GM23248 (cell line): ENCODE results near the gene TEX26. TPM values are rescaled to one million over a fixed set of nuclear protein-coding genes. Genes with fewer than 3 reads are reported as not detected.
A peak's percentile ranks its signal among the peaks of the same experiment; 100 is the strongest.
"Not testable (repeated sequence)": the region's sequence is repeated elsewhere in the genome, so short reads cannot be mapped to it uniquely, and the experiment has no call there.

ENCODE experiments used
- DNase-seq: peaks from one replicate; pipeline ENCODE4 v3.0.0-alpha.2; 2015
- H2AFZ ChIP-seq: fragments of 200-600 bp; sonication (generic); 2 replicates; pipeline ENCODE4 v1.6.1; 2016; ENCODE audit warnings: antibody characterized with exemption
- H3F3A ChIP-seq: fragments of 200-600 bp; sonication (generic); 2 replicates; pipeline ENCODE4 v1.6.1; 2016; ENCODE audit warnings: mild to moderate bottlenecking, antibody characterized with exemption, mixed run types; ENCODE audit not compliant: insufficient read depth
- H3K27ac ChIP-seq: fragments of 200-600 bp; sonication (generic); 2 replicates; pipeline ENCODE4 v1.5.1; 2016; ENCODE audit warnings: mild to moderate bottlenecking
- H3K27me3 ChIP-seq: fragments of 200-600 bp; sonication (generic); replicated peaks from 2 replicates; pipeline ENCODE4 v1.6.1; 2016; ENCODE audit warnings: mild to moderate bottlenecking; ENCODE audit not compliant: insufficient read depth
- H3K36me3 ChIP-seq: fragments of 200-600 bp; sonication (generic); 2 replicates; pipeline ENCODE4 v1.6.1; 2016; ENCODE audit warnings: low read depth, mild to moderate bottlenecking
- H3K4me1 ChIP-seq: fragments of 200-600 bp; sonication (generic); 2 replicates; pipeline ENCODE4 v1.6.1; 2016; ENCODE audit warnings: mild to moderate bottlenecking; ENCODE audit not compliant: insufficient read depth
- H3K4me2 ChIP-seq: fragments of 200-600 bp; sonication (generic); one replicate; pipeline ENCODE4 v1.6.1; 2016; ENCODE audit warnings: mild to moderate bottlenecking; ENCODE audit not compliant: unreplicated experiment
- H3K4me3 ChIP-seq: fragments of 200-600 bp; sonication (generic); 2 replicates; pipeline ENCODE4 v1.5.1; 2016; ENCODE audit warnings: mild to moderate bottlenecking
- H3K79me2 ChIP-seq: fragments of 200-600 bp; sonication (generic); 2 replicates; pipeline ENCODE4 v1.6.1; 2016; ENCODE audit warnings: mild to moderate bottlenecking; ENCODE audit not compliant: insufficient read depth
- H3K9ac ChIP-seq: fragments of 200-600 bp; sonication (generic); 2 replicates; pipeline ENCODE4 v1.6.1; 2016; ENCODE audit warnings: mild to moderate bottlenecking
- H3K9me2 ChIP-seq: fragments of 200-600 bp; sonication (generic); 2 replicates; pipeline ENCODE4 v1.6.1; 2016; ENCODE audit warnings: mixed run types, mild to moderate bottlenecking, moderate library complexity; ENCODE audit not compliant: insufficient read depth
- H3K9me3 ChIP-seq: fragments of 200-600 bp; sonication (generic); one replicate; pipeline ENCODE4 v1.6.1; 2017; ENCODE audit warnings: low read depth
- H4K20me1 ChIP-seq: fragments of 200-600 bp; sonication (generic); 2 replicates; pipeline ENCODE4 v1.6.0; 2016; ENCODE audit not compliant: insufficient read depth
- EZH2 ChIP-seq: fragments of 200-600 bp; sonication (generic); IDR thresholded peaks from 2 replicates; pipeline ENCODE4 v1.6.1; 2018; ENCODE audit warnings: antibody characterized with exemption, mild to moderate bottlenecking; ENCODE audit not compliant: insufficient read depth, poor library complexity, severe bottlenecking
- EZH2phosphoT487 ChIP-seq: fragments of 200-600 bp; sonication (generic); IDR thresholded peaks from 2 replicates; pipeline ENCODE4 v1.6.1; 2018; ENCODE audit warnings: antibody characterized with exemption, moderate library complexity, mild to moderate bottlenecking, low read depth; ENCODE audit not compliant: insufficient read depth
- WGBS, 2 experiments: methylation state at CpG; one replicate each; pipeline ENCODE4 v1.1.6; 2015 to 2017; ENCODE audit warnings: low lambda C conversion rate in 2 of 2, low coverage in 1 of 2; ENCODE audit errors: missing lambda C conversion rate in 2 of 2; 5-methylcytosine and 5-hydroxymethylcytosine counted together
- in situ Hi-C: fragments of 300-500 bp; cut with MboI; formaldehyde crosslinking; loops from 2 replicates; pipeline ENCODE4 v1.15.0; 2020
- polyA plus RNA-seq: library from polyadenylated mRNA; unstranded; fragments of >200 nt; fragmentation: Nextera tagmentation; extraction: Ambion mirVana; gene quantifications from 2 replicates; pipeline ENCODE4 v1.2.1, GENCODE V29; 2016
- total RNA-seq: library from RNA; depleted of rRNA; stranded (reverse); fragments of >200 nt; shearing (Covaris generic); gene quantifications from 2 replicates; pipeline ENCODE4 v1.2.3, GENCODE V29; 2014

The TEX26 gene
- total and polyA plus RNA-seq, 2 experiments from 2014 or later = 0.22 TPM; not detected in 1

GRCh38 chr13:30924721-30925120 lies 7.7 kb upstream of the TEX26 start:
- Histone ChIP-seq H3K79me2 (no peaks in the 10 kb centered on the region; the same call in 1 of the 2 replicates), H3K9me2 (no peaks in the 10 kb centered on the region), H2AFZ (no peak overlapping the region), H3K9ac (no peak overlapping the region), H3K4me1 (peaks cover 8% of the 10 kb centered on the region; the same call in 1 of the 2 replicates), H3K9me3 (no peaks in the 10 kb centered on the region), H3K4me2 (no peak overlapping the region), H3K27me3 (no peaks in the 10 kb centered on the region), H3K36me3 (peaks cover 61% of the 10 kb centered on the region), H3F3A (peaks cover 98% of the 10 kb centered on the region), H3K27ac (no peak overlapping the region), H3K4me3 (no peak overlapping the region), H4K20me1 (0 out of 2 replicates have a peak, but pooled peaks cover 5% of the 10 kb centered on the region)
- TF ChIP-seq EZH2 = no peak
- TF ChIP-seq EZH2phosphoT487 = no peak
- in situ Hi-C loops = no loop called here
- 85% methylated on average over 3 of the region's 3 CpGs for WGBS, 2 experiments
- DNase-seq = no peak

- no peak for DNase-seq
- no peak overlapping the region for H2AFZ ChIP-seq
These were observed 7.0 kb upstream of the TEX26 start for GRCh38 chr13:30925429-30925828.

GRCh38 chr13:30926781-30927180 lies 5.7 kb upstream of the TEX26 start:
- DNase-seq = no peak
- no peaks in the 10 kb centered on the region for H3K9me3 ChIP-seq
- no peaks in the 10 kb centered on the region for H4K20me1 ChIP-seq
- 83% methylated on average over 3 of the region's 3 CpGs for WGBS, 2 experiments
- no peak overlapping the region for H2AFZ ChIP-seq
- no peaks in the 10 kb centered on the region; the same call in 1 of the 2 replicates for H3K27me3 ChIP-seq
- H3K4me2 ChIP-seq = no peak overlapping the region
- no peak for TF ChIP-seq EZH2
- no peak for TF ChIP-seq EZH2phosphoT487
- peaks cover 92% of the 10 kb centered on the region for H3F3A ChIP-seq
- H3K9ac ChIP-seq = no peak overlapping the region
- H3K36me3 ChIP-seq = peaks cover 45% of the 10 kb centered on the region
- no peaks in the 10 kb centered on the region for H3K79me2 ChIP-seq
- in situ Hi-C loops = no loop called here
- no peaks in the 10 kb centered on the region for H3K9me2 ChIP-seq
- peaks cover 8% of the 10 kb centered on the region; the same call in 1 of the 2 replicates for H3K4me1 ChIP-seq
- 0 out of 2 replicates have a peak overlapping the region, but pooled peaks have one; percentile 1 for H3K27ac ChIP-seq
- H3K4me3 ChIP-seq = no peak overlapping the region

More at GRCh38 chr13:30925429-30925828, 7.0 kb upstream of the TEX26 start:
- peaks cover 98% of the 10 kb centered on the region for H3F3A ChIP-seq
- in situ Hi-C loops = no loop called here
- H3K36me3 ChIP-seq = peaks cover 57% of the 10 kb centered on the region
- no peaks in the 10 kb centered on the region for H3K27me3 ChIP-seq
- 97 to 100% methylated on average over 1 of the region's 1 CpG for WGBS, 2 experiments
- no peak overlapping the region for H3K9ac ChIP-seq
- no peaks in the 10 kb centered on the region for H3K9me3 ChIP-seq
- H3K27ac ChIP-seq = no peak overlapping the region
- H3K4me2 ChIP-seq = no peak overlapping the region
- H3K9me2 ChIP-seq = no peaks in the 10 kb centered on the region
- TF ChIP-seq EZH2 (no peak), EZH2phosphoT487 (no peak)
- no peak overlapping the region for H3K4me3 ChIP-seq
- no peaks in the 10 kb centered on the region for H3K79me2 ChIP-seq
- H4K20me1 ChIP-seq = 0 out of 2 replicates have a peak, but pooled peaks cover 5% of the 10 kb centered on the region
- H3K4me1 ChIP-seq = peaks cover 8% of the 10 kb centered on the region; the same call in 1 of the 2 replicates

- H2AFZ ChIP-seq, H4K20me1 ChIP-seq, H3K9me3 ChIP-seq, H3K4me1 ChIP-seq, H3K9me2 ChIP-seq, H3K79me2 ChIP-seq, in situ Hi-C loops, H3K4me3 ChIP-seq, H3K27me3 ChIP-seq, H3K4me2 ChIP-seq, H3K9ac ChIP-seq: not testable (repeated sequence)
- 0 out of 2 replicates have a peak overlapping the region, but pooled peaks have one; percentile 1 for H3K27ac ChIP-seq
- H3F3A ChIP-seq = peaks cover 88% of the 10 kb centered on the region
- peak; percentile 49 for DNase-seq
- WGBS, 2 experiments = 70 to 71% methylated on average over 3 of the region's 3 CpGs
- H3K36me3 ChIP-seq = peaks cover 41% of the 10 kb centered on the region
These were observed 5.3 kb upstream of the TEX26 start for GRCh38 chr13:30927188-30927587.

- WGBS, 2 experiments = 85 to 90% methylated on average over 1 of the region's 1 CpG
- peak; percentile 42 for DNase-seq
- no peak overlapping the region for H3K27ac ChIP-seq
- no peaks in the 10 kb centered on the region for H3K9me3 ChIP-seq
- H3K9ac ChIP-seq = no peak overlapping the region
- no peak overlapping the region for H2AFZ ChIP-seq
- H3K79me2 ChIP-seq = no peaks in the 10 kb centered on the region
- peaks cover 84% of the 10 kb centered on the region for H3F3A ChIP-seq
- H3K4me2 ChIP-seq = no peak overlapping the region
- peaks cover 37% of the 10 kb centered on the region for H3K36me3 ChIP-seq
- H3K4me3 ChIP-seq = no peak overlapping the region
- in situ Hi-C loops = no loop called here
- TF ChIP-seq EZH2phosphoT487 (no peak), EZH2 (no peak)
- H3K4me1 ChIP-seq = peaks cover 8% of the 10 kb centered on the region; the same call in 1 of the 2 replicates
- H3K27me3 ChIP-seq = no peaks in the 10 kb centered on the region; the same call in 1 of the 2 replicates
- no peaks in the 10 kb centered on the region for H3K9me2 ChIP-seq
- H4K20me1 ChIP-seq = no peaks in the 10 kb centered on the region
These were observed 4.9 kb upstream of the TEX26 start for GRCh38 chr13:30927595-30927994.
